HG03354 (cell line): ENCODE results near the gene OVAAL.

Experiments used
- ATAC-seq: cut with Tn5 transposase; IDR thresholded peaks from one replicate; pipeline ENCODE4 v1.9.1; 2021; ENCODE audit warnings: mild to moderate bottlenecking; ENCODE audit not compliant: unreplicated experiment, poor library complexity, severe bottlenecking

OVAAL gene

GRCh38 chr1:180600343-180600742 is 41.6 kb downstream of the OVAAL start:
- ATAC-seq, result no peak

GRCh38 chr1:180601512-180601911 is 42.7 kb downstream of the OVAAL start:
- ATAC-seq, result no peak

- ATAC-seq, result no peak
Measured at GRCh38 chr1:180603223-180603849, 44.6 kb downstream of the OVAAL start.

GRCh38 chr1:180603850-180604226 is 45.1 kb downstream of the OVAAL start:
- ATAC-seq, result no peak

- no peak for ATAC-seq
Measured at GRCh38 chr1:180606155-180606554, 47.4 kb downstream of the OVAAL start.

GRCh38 chr1:180609643-180610555 is 51.1 kb downstream of the OVAAL start:
- no peak for ATAC-seq

GRCh38 chr1:180610556-180611015 is 51.8 kb downstream of the OVAAL start:
- no peak for ATAC-seq

GRCh38 chr1:180611016-180611930 is 52.5 kb downstream of the OVAAL start:
- ATAC-seq, result no peak

GRCh38 chr1:180612632-180613031 is 53.9 kb downstream of the OVAAL start:
- ATAC-seq, result no peak

- no peak for ATAC-seq
Measured at GRCh38 chr1:180614730-180615129, 56.0 kb downstream of the OVAAL start.

- ATAC-seq, result no peak
Measured at GRCh38 chr1:180615493-180616290, 56.9 kb downstream of the OVAAL start.
